ENCODE measurements around the gene CEMIP2.

The CEMIP2 gene

GRCh38 chr9:71744754-71745521, 23.4 kb downstream of the CEMIP2 start:
- no peaks in the 10 kb centered on the region for H3K27me3 ChIP-seq (ENCODE audit: insufficient read depth, low read length, poor library complexity)
- H4K5ac ChIP-seq (ENCODE audit: low read length), result no peak overlapping the region
- no peak overlapping the region for H3K23ac ChIP-seq (ENCODE audit: low read length)
- no peak overlapping the region for H2AK5ac ChIP-seq (ENCODE audit: low read length)
- no peak overlapping the region for H3K4me3 ChIP-seq (ENCODE audit: low read length)
- H3K79me2 ChIP-seq (ENCODE audit: control insufficient read depth, insufficient read depth, low read length), result peaks cover 2% of the 10 kb centered on the region
- no peak overlapping the region for H2BK120ac ChIP-seq (ENCODE audit: low read depth, low read length)
- H3K27ac ChIP-seq (ENCODE audit: low read depth, low read length), result no peak overlapping the region
- no CpG with 5 or more reads among the region's 16 CpGs for WGBS (ENCODE audit: extremely low coverage, insufficient coverage, low lambda C conversion rate)
- H4K8ac ChIP-seq (ENCODE audit: low read depth, low read length), result no peak overlapping the region
- peaks cover 6% of the 10 kb centered on the region for H3K4me1 ChIP-seq (ENCODE audit: control insufficient read depth, low read depth, low read length)
- H2BK5ac ChIP-seq (ENCODE audit: low read length), result peak overlapping the region; percentile 18
- peaks cover 3% of the 10 kb centered on the region for H3K79me1 ChIP-seq (ENCODE audit: low read length)
- peaks cover 3% of the 10 kb centered on the region for H3K36me3 ChIP-seq (ENCODE audit: control insufficient read depth, insufficient read depth, low read length)
- no peak overlapping the region for H3K4ac ChIP-seq (ENCODE audit: low read depth, low read length)
- no peak overlapping the region for H3K9ac ChIP-seq (ENCODE audit: low read length)
- H3K4me2 ChIP-seq (ENCODE audit: low read length), result no peak overlapping the region
- DNase-seq, result peak; percentile 89
- no peak overlapping the region for H2BK15ac ChIP-seq (replicated peaks; ENCODE audit: low read depth)
- H3K18ac ChIP-seq (ENCODE audit: low read length), result peak overlapping the region; percentile 34
- H3K56ac ChIP-seq (ENCODE audit: low read length), result peak overlapping the region; percentile 51

- Histone ChIP-seq H3K79me2 (ENCODE audit: control insufficient read depth, insufficient read depth, low read length) (peaks cover 2% of the 10 kb centered on the region), H3K4me3 (ENCODE audit: low read length) (no peak overlapping the region), H3K4me2 (ENCODE audit: low read length) (no peak overlapping the region), H3K4ac (ENCODE audit: low read depth, low read length) (no peak overlapping the region), H3K36me3 (ENCODE audit: control insufficient read depth, insufficient read depth, low read length) (peaks cover 3% of the 10 kb centered on the region), H4K8ac (ENCODE audit: low read depth, low read length) (no peak overlapping the region), H3K27ac (ENCODE audit: low read depth, low read length) (no peak overlapping the region), H4K5ac (ENCODE audit: low read length) (no peak overlapping the region), H3K18ac (ENCODE audit: low read length) (no peak overlapping the region), H2AK5ac (ENCODE audit: low read length) (no peak overlapping the region), H2BK15ac (replicated peaks; ENCODE audit: low read depth) (no peak overlapping the region), H3K9ac (ENCODE audit: low read length) (no peak overlapping the region), H3K56ac (ENCODE audit: low read length) (no peak overlapping the region), H3K79me1 (ENCODE audit: low read length) (peaks cover 3% of the 10 kb centered on the region), H2BK5ac (ENCODE audit: low read length) (no peak overlapping the region), H2BK120ac (ENCODE audit: low read depth, low read length) (peak overlapping the region; percentile 45), H3K4me1 (ENCODE audit: control insufficient read depth, low read depth, low read length) (peaks cover 6% of the 10 kb centered on the region), H3K23ac (ENCODE audit: low read length) (no peak overlapping the region), H3K27me3 (ENCODE audit: insufficient read depth, low read length, poor library complexity) (no peaks in the 10 kb centered on the region)
- no peak for DNase-seq
- no CpG with 5 or more reads among the region's 5 CpGs for WGBS (ENCODE audit: extremely low coverage, insufficient coverage, low lambda C conversion rate)
Measured at GRCh38 chr9:71743882-71744281, 24.4 kb downstream of the CEMIP2 start.

GRCh38 chr9:71743217-71743705, 25.1 kb downstream of the CEMIP2 start:
- no peak overlapping the region for H3K18ac ChIP-seq (ENCODE audit: low read length)
- no peak overlapping the region for H2AK5ac ChIP-seq (ENCODE audit: low read length)
- H3K4me1 ChIP-seq (ENCODE audit: control insufficient read depth, low read depth, low read length), result peaks cover 6% of the 10 kb centered on the region
- no peak overlapping the region for H2BK120ac ChIP-seq (ENCODE audit: low read depth, low read length)
- H3K9ac ChIP-seq (ENCODE audit: low read length), result no peak overlapping the region
- H4K8ac ChIP-seq (ENCODE audit: low read depth, low read length), result no peak overlapping the region
- H3K56ac ChIP-seq (ENCODE audit: low read length), result no peak overlapping the region
- DNase-seq, result no peak
- no peak overlapping the region for H3K23ac ChIP-seq (ENCODE audit: low read length)
- peaks cover 2% of the 10 kb centered on the region for H3K79me2 ChIP-seq (ENCODE audit: control insufficient read depth, insufficient read depth, low read length)
- peaks cover under 1% of the 10 kb centered on the region for H3K36me3 ChIP-seq (ENCODE audit: control insufficient read depth, insufficient read depth, low read length)
- H3K27me3 ChIP-seq (ENCODE audit: insufficient read depth, low read length, poor library complexity), result no peaks in the 10 kb centered on the region
- H3K4me2 ChIP-seq (ENCODE audit: low read length), result no peak overlapping the region
- H3K4ac ChIP-seq (ENCODE audit: low read depth, low read length), result peak overlapping the region; percentile 12
- no peak overlapping the region for H2BK15ac ChIP-seq (replicated peaks; ENCODE audit: low read depth)
- peaks cover 3% of the 10 kb centered on the region for H3K79me1 ChIP-seq (ENCODE audit: low read length)
- no peak overlapping the region for H4K5ac ChIP-seq (ENCODE audit: low read length)
- no CpG with 5 or more reads among the region's 5 CpGs for WGBS (ENCODE audit: extremely low coverage, insufficient coverage, low lambda C conversion rate)
- H3K4me3 ChIP-seq (ENCODE audit: low read length), result no peak overlapping the region
- H3K27ac ChIP-seq (ENCODE audit: low read depth, low read length), result no peak overlapping the region
- no peak overlapping the region for H2BK5ac ChIP-seq (ENCODE audit: low read length)

GRCh38 chr9:71742703-71743102, 25.6 kb downstream of the CEMIP2 start:
- Histone ChIP-seq H3K4me1 (ENCODE audit: control insufficient read depth, low read depth, low read length) (peaks cover 6% of the 10 kb centered on the region), H3K23ac (ENCODE audit: low read length) (no peak overlapping the region), H3K79me2 (ENCODE audit: control insufficient read depth, insufficient read depth, low read length) (peaks cover 2% of the 10 kb centered on the region), H2AK5ac (ENCODE audit: low read length) (no peak overlapping the region), H3K36me3 (ENCODE audit: control insufficient read depth, insufficient read depth, low read length) (no peaks in the 10 kb centered on the region), H3K56ac (ENCODE audit: low read length) (no peak overlapping the region), H3K27me3 (ENCODE audit: insufficient read depth, low read length, poor library complexity) (no peaks in the 10 kb centered on the region), H3K27ac (ENCODE audit: low read depth, low read length) (no peak overlapping the region), H3K4me3 (ENCODE audit: low read length) (no peak overlapping the region), H2BK15ac (replicated peaks; ENCODE audit: low read depth) (no peak overlapping the region), H2BK120ac (ENCODE audit: low read depth, low read length) (no peak overlapping the region), H3K79me1 (ENCODE audit: low read length) (peaks cover 3% of the 10 kb centered on the region), H2BK5ac (ENCODE audit: low read length) (no peak overlapping the region), H3K18ac (ENCODE audit: low read length) (no peak overlapping the region), H4K8ac (ENCODE audit: low read depth, low read length) (no peak overlapping the region), H3K4ac (ENCODE audit: low read depth, low read length) (no peak overlapping the region), H3K9ac (ENCODE audit: low read length) (no peak overlapping the region), H3K4me2 (ENCODE audit: low read length) (no peak overlapping the region), H4K5ac (ENCODE audit: low read length) (no peak overlapping the region)
- no peak for DNase-seq
- WGBS (ENCODE audit: extremely low coverage, insufficient coverage, low lambda C conversion rate), result no CpG with 5 or more reads among the region's 4 CpGs

GRCh38 chr9:71741926-71742648, 26.2 kb downstream of the CEMIP2 start:
- Histone ChIP-seq H2BK5ac (ENCODE audit: low read length) (no peak overlapping the region), H2BK120ac (ENCODE audit: low read depth, low read length) (no peak overlapping the region), H3K18ac (ENCODE audit: low read length) (no peak overlapping the region), H3K27me3 (ENCODE audit: insufficient read depth, low read length, poor library complexity) (no peaks in the 10 kb centered on the region), H4K5ac (ENCODE audit: low read length) (no peak overlapping the region), H3K36me3 (ENCODE audit: control insufficient read depth, insufficient read depth, low read length) (no peaks in the 10 kb centered on the region), H3K27ac (ENCODE audit: low read depth, low read length) (no peak overlapping the region), H3K23ac (ENCODE audit: low read length) (no peak overlapping the region), H3K4ac (ENCODE audit: low read depth, low read length) (no peak overlapping the region), H2AK5ac (ENCODE audit: low read length) (no peak overlapping the region), H3K9ac (ENCODE audit: low read length) (no peak overlapping the region), H4K8ac (ENCODE audit: low read depth, low read length) (no peak overlapping the region), H3K4me1 (ENCODE audit: control insufficient read depth, low read depth, low read length) (peaks cover 6% of the 10 kb centered on the region), H3K79me2 (ENCODE audit: control insufficient read depth, insufficient read depth, low read length) (peaks cover 2% of the 10 kb centered on the region), H3K4me3 (ENCODE audit: low read length) (no peak overlapping the region), H3K56ac (ENCODE audit: low read length) (no peak overlapping the region), H3K4me2 (ENCODE audit: low read length) (no peak overlapping the region), H3K79me1 (ENCODE audit: low read length) (peaks cover 1% of the 10 kb centered on the region), H2BK15ac (replicated peaks; ENCODE audit: low read depth) (no peak overlapping the region)
- no peak for DNase-seq
- no CpG with 5 or more reads among the region's 10 CpGs for WGBS (ENCODE audit: extremely low coverage, insufficient coverage, low lambda C conversion rate)
